Thoracic aorta (tissue), 2 donors: ENCODE measurements around the gene ADIPOR1. TPM values are rescaled to one million over a fixed set of nuclear protein-coding genes. Genes with fewer than 3 reads are reported as not detected.

Source experiments
- ATAC-seq: fragments of 150-250 bp; one replicate; pipeline ENCODE4 v1.8.0; 2017; ENCODE audit warnings: low read depth; ENCODE audit not compliant: insufficient number of reproducible peaks, low FRiP score
- DNase-seq: peaks from one replicate; pipeline ENCODE4 v3.0.0-alpha.2; 2020; ENCODE audit warnings: low spot score
- H3K27ac ChIP-seq, 2 donors: fragments of 200-600 bp; sonication (generic); 1 replicate in 1 of 2; 2 replicates in 1 of 2; pipeline ENCODE4 v1.5.1; 2016; ENCODE audit warnings: mild to moderate bottlenecking in 2 of 2, moderate library complexity in 2 of 2
- H3K27me3 ChIP-seq: fragments of 200-600 bp; sonication (generic); replicated peaks from 2 replicates; pipeline ENCODE4 v1.6.0; 2016; ENCODE audit warnings: mild to moderate bottlenecking; ENCODE audit not compliant: insufficient read depth
- H3K36me3 ChIP-seq: fragments of 200-600 bp; sonication (generic); one replicate; pipeline ENCODE4 v1.5.1; 2016
- H3K4me1 ChIP-seq, 2 donors: fragments of 200-600 bp; sonication (generic); 1 replicate in 1 of 2; 2 replicates in 1 of 2; pipeline versions ENCODE4 v1.5.1 to v1.6.0; 2016; ENCODE audit warnings: low read depth in 2 of 2, mild to moderate bottlenecking in 1 of 2; ENCODE audit not compliant: control insufficient read depth in 1 of 2
- H3K4me3 ChIP-seq: fragments of 200-600 bp; sonication (generic); 2 replicates; pipeline ENCODE4 v1.5.1; 2016; ENCODE audit warnings: mild to moderate bottlenecking
- H3K9me3 ChIP-seq: fragments of 200-600 bp; sonication (generic); 2 replicates; pipeline ENCODE4 v1.5.1; 2016
- total RNA-seq, 2 donors: library from RNA; depleted of rRNA; stranded (reverse); fragments of >200 nt; gene quantifications; one replicate each; pipeline versions ENCODE4 v1.1.0 to v1.2.3, GENCODE V29; 2016
- TF ChIP-seq, protein P1 (sequence below): fragments of 200-600 bp; sonication (generic); IDR thresholded peaks from one replicate; pipeline ENCODE4 v1.5.1; 2019; ENCODE audit warnings: antibody characterized with exemption

Gene ADIPOR1
- total RNA-seq, 2 donors from 2014 or later = 91.8 to 98.6 TPM

DNA sequence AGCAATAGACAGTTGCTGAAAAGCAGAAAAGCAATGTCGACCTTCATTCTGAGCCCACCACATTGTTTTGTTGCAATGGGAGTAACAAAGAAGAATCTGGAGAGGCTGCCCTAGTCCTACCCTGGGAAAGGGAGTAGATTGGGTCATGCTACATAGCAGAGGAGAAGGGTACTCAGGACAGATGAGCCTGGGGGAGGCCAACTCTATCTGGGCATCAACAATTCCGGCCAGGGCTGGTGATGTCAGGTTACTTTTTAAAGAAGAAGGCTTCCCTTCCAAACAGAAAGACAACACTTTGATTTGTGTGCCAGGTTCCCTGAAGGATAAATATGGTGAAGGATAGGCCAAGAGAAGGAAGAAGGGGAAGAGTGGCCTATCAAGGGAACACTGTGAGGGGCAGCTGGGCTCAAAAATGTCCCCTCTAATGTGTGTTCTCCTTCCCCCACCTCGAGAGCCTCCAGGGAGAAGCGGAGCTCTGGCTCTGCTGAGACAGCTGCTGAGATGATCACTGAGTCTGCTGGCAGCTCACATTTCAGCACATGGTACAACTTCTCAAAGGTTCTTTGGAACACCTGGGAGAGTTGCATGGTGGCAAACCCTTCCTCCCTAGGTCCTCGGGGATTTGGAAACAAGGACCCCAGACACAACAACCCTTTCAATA lies 3.2 kb upstream of the ADIPOR1 start:
- DNase-seq (no peak), ATAC-seq (no peak)
- no peak overlapping the region for H3K27ac ChIP-seq
- TF ChIP-seq, protein P1, sequence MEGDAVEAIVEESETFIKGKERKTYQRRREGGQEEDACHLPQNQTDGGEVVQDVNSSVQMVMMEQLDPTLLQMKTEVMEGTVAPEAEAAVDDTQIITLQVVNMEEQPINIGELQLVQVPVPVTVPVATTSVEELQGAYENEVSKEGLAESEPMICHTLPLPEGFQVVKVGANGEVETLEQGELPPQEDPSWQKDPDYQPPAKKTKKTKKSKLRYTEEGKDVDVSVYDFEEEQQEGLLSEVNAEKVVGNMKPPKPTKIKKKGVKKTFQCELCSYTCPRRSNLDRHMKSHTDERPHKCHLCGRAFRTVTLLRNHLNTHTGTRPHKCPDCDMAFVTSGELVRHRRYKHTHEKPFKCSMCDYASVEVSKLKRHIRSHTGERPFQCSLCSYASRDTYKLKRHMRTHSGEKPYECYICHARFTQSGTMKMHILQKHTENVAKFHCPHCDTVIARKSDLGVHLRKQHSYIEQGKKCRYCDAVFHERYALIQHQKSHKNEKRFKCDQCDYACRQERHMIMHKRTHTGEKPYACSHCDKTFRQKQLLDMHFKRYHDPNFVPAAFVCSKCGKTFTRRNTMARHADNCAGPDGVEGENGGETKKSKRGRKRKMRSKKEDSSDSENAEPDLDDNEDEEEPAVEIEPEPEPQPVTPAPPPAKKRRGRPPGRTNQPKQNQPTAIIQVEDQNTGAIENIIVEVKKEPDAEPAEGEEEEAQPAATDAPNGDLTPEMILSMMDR = no peak
- peaks cover 8% of the 10 kb centered on the region for H3K36me3 ChIP-seq
- no peaks in the 10 kb centered on the region for H3K27me3 ChIP-seq
- H3K9me3 ChIP-seq = no peaks in the 10 kb centered on the region
- no peak overlapping the region for H3K4me3 ChIP-seq
- H3K4me1 ChIP-seq = peaks cover 14 to 28% of the 10 kb centered on the region in 2 donors

DNA sequence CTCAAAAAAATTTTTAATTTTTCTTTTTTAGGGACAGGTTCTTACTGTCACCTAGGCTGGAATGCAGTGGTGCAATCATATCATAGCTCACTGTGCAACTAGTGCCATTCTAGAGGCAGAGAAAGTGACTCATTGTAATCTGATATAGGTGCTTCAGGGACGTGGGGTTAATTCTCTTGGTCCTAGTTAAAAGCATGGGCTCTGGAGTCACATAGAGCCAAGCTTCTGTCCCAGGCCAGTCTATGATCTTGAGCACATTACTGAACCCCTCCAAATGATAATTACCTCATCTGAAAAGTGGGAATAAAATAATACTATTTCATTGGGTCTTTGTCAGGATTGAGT lies 1.1 kb upstream of the ADIPOR1 start:
- TF ChIP-seq, protein P1 = no peak
- ATAC-seq (no peak), DNase-seq (no peak)
- Histone ChIP-seq H3K4me1 (peaks cover 25 to 35% of the 10 kb centered on the region in 2 donors), H3K27ac (no peak overlapping the region), H3K4me3 (no peak overlapping the region), H3K9me3 (no peaks in the 10 kb centered on the region), H3K36me3 (peaks cover 8% of the 10 kb centered on the region), H3K27me3 (no peaks in the 10 kb centered on the region)

DNA sequence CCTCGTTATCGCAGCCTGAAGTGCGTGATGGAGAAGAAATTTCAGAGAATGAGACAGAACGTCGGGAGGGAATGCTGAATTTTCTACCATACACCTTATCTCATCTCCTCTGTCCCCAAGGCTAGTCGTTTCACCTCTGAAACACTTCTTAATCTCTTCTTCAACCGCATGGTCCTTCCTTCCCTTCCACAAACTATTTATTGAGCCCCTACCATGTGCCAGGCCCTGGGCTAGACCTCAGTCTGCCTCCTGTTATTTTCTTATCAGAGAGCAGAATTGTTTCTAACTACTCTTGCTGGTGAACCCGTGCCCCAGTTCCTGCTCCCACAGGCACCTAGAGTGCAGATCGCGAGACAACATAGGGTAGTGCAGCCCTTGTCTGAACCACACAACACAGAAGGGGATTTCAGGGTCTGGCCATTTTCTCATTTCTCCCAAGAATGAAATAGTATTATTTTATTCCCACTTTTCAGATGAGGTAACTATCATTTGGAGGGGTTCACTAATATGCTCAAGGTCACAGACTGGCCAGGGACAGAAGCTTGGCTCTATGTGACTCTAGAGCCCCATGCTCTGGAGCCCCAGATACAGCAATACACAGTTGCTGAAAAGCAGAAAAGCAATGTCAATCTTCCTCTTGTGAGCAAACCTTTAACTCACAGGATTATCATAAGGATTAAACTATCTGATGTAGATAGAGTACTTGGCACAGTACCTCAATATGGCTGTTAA lies 598 bp upstream of the ADIPOR1 start:
- peaks cover 8% of the 10 kb centered on the region for H3K36me3 ChIP-seq
- peak overlapping the region; percentile 69 to 91 for H3K27ac ChIP-seq
- no peaks in the 10 kb centered on the region for H3K9me3 ChIP-seq
- TF ChIP-seq, protein P1 = no peak
- no peak for ATAC-seq
- peaks cover 30 to 38% of the 10 kb centered on the region in 2 donors for H3K4me1 ChIP-seq
- H3K4me3 ChIP-seq = peak overlapping the region; percentile 83
- no peak for DNase-seq
- H3K27me3 ChIP-seq = no peaks in the 10 kb centered on the region

DNA sequence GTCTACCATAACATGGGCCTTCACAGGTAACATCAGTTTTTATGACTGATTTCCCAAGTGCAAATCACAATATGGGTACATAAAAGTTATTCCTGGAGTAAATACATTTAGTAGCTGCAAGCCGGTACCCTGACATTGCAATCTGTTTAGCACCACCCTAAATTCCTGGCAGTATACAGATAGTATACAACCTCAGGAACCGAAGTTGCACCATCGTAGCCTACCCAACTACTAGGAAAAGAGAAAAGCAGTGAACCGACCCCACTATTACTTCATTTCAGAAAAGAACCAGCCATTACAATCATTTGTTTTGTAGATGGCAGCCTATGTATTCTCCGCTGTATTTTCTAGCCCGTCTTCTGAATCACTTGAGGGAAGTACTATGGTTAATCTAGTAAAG lies 1.1 kb downstream of the ADIPOR1 start:
- no peaks in the 10 kb centered on the region for H3K36me3 ChIP-seq
- peaks cover 34 to 38% of the 10 kb centered on the region in 2 donors for H3K4me1 ChIP-seq
- TF ChIP-seq, protein P1 = no peak
- no peak for ATAC-seq
- H3K27me3 ChIP-seq = no peaks in the 10 kb centered on the region
- peak overlapping the region; percentile 83 for H3K4me3 ChIP-seq
- peak overlapping the region in 1 of 2 donors; percentile 82 for H3K27ac ChIP-seq
- no peak for DNase-seq
- H3K9me3 ChIP-seq = no peaks in the 10 kb centered on the region

DNA sequence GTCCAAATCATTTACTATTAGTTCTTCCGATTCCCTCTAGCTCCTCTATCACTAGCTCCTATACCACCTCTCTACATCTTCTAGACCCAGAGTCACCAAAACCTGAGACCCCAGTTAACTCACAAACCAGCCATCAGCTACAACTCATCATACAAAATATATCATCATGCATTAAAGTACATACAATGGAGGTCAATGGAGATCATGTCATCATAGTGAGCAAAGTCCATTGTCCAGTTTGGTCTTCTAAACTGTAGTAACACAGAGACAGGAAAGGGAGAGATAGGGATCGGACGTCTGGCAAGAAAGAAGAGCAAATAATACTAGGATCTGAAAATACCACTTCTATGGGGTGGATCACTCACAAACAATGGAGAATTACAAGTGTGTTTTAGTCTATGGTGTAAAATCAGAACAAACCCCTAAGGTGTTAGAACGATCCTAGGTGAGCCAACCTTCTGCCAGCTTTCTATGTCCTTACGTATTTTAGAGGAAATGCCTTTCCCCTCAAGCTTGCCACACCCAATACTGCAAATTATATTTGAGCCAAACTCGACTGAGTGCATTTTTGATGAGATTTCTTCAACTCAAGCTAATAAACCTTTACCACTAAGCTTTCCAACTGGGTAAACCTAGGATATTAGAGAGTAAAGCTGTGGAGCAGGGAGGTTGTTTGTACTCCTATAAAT lies 3.9 kb downstream of the ADIPOR1 start:
- no peak overlapping the region for H3K27ac ChIP-seq
- H3K9me3 ChIP-seq = no peaks in the 10 kb centered on the region
- peaks cover 38% of the 10 kb centered on the region in 2 donors for H3K4me1 ChIP-seq
- H3K4me3 ChIP-seq = no peak overlapping the region
- TF ChIP-seq, protein P1 = no peak
- no peak for DNase-seq
- H3K27me3 ChIP-seq = no peaks in the 10 kb centered on the region
- peaks cover 6% of the 10 kb centered on the region for H3K36me3 ChIP-seq
- ATAC-seq = no peak
